Neural cell (in vitro differentiated cells): ENCODE measurements around the gene PDE4A.

ENCODE experiments used
- EP300 ChIP-seq: fragments of 450-650 bp; conservative IDR thresholded peaks from 2 replicates; pipeline ENCODE4 v1.6.1; 2014; ENCODE audit warnings: antibody characterized with exemption, mild to moderate bottlenecking, moderate library complexity; ENCODE audit not compliant: poor library complexity, severe bottlenecking
- EZH2 ChIP-seq: fragments of 200-600, 300-800 bp; shearing (Covaris generic), sonication (generic); IDR thresholded peaks from 2 replicates; pipeline ENCODE4 v1.6.1; 2014; ENCODE audit warnings: antibody characterized with exemption, low read length, borderline replicate concordance, mild to moderate bottlenecking; ENCODE audit not compliant: insufficient read depth, poor library complexity, severe bottlenecking
- POLR2AphosphoS5 ChIP-seq: IDR thresholded peaks from 2 replicates; pipeline ENCODE4 v1.6.1; 2012
- TAF1 ChIP-seq: IDR thresholded peaks from 2 replicates; pipeline ENCODE4 v1.6.1; 2012; ENCODE audit warnings: low read depth
- TF ChIP-seq, protein P1 (sequence below): IDR thresholded peaks from 2 replicates; pipeline ENCODE4 v1.6.1; 2012; ENCODE audit warnings: borderline replicate concordance
- TF ChIP-seq, protein P2 (sequence below): fragments of 450-650 bp; IDR thresholded peaks from 2 replicates; pipeline ENCODE4 v1.5.1; 2014; ENCODE audit warnings: antibody characterized with exemption, mild to moderate bottlenecking, moderate library complexity; ENCODE audit not compliant: poor library complexity, severe bottlenecking

DNA sequence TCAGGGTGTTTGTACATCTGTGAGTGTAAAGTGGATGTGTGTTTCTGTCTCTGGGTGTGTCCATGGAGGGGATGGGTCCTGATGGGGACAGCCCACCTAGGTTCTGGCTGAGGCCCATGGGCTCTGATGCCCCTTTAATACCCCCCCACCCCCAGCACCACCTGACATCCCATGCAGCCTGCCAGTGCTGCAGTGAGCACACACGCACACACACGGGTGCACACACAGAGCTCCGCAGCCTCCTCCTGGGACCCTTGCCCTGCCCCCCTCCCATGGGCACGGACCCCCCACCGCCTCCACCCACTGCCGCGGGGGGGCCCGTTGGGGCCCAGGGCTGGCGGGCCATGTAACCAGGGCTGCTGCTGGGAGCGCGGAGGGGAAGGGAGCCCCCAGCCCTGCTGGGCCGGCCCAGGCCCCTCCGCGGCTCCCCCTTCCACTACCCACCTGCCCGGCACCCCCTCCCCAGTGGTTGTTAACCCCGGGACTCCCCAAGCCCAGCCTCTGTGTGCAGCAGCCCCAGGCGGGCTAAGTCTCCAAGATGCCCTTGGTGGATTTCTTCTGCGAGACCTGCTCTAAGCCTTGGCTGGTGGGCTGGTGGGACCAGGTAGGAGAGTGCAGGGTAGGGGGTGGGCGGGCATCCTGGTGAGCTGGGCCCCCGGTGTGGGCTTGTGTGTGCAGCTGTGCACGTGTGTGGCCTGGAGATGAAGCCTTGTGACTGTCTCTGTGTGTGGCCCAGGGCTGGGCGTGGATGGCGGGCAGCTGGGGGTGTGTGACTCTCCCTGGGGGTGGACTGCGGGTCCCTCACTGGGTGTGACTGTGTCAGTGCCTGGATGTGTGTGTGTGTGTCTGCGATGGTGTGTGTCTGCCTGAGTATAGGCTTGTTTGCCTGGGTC lies 32.6 kb downstream of the PDE4A start:
- TF ChIP-seq, protein P1, sequence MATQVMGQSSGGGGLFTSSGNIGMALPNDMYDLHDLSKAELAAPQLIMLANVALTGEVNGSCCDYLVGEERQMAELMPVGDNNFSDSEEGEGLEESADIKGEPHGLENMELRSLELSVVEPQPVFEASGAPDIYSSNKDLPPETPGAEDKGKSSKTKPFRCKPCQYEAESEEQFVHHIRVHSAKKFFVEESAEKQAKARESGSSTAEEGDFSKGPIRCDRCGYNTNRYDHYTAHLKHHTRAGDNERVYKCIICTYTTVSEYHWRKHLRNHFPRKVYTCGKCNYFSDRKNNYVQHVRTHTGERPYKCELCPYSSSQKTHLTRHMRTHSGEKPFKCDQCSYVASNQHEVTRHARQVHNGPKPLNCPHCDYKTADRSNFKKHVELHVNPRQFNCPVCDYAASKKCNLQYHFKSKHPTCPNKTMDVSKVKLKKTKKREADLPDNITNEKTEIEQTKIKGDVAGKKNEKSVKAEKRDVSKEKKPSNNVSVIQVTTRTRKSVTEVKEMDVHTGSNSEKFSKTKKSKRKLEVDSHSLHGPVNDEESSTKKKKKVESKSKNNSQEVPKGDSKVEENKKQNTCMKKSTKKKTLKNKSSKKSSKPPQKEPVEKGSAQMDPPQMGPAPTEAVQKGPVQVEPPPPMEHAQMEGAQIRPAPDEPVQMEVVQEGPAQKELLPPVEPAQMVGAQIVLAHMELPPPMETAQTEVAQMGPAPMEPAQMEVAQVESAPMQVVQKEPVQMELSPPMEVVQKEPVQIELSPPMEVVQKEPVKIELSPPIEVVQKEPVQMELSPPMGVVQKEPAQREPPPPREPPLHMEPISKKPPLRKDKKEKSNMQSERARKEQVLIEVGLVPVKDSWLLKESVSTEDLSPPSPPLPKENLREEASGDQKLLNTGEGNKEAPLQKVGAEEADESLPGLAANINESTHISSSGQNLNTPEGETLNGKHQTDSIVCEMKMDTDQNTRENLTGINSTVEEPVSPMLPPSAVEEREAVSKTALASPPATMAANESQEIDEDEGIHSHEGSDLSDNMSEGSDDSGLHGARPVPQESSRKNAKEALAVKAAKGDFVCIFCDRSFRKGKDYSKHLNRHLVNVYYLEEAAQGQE, result no peak
- TF ChIP-seq EZH2, result no peak
- TF ChIP-seq TAF1, result peak; percentile 47
- TF ChIP-seq POLR2AphosphoS5, result peak; percentile 63
- TF ChIP-seq, protein P2, sequence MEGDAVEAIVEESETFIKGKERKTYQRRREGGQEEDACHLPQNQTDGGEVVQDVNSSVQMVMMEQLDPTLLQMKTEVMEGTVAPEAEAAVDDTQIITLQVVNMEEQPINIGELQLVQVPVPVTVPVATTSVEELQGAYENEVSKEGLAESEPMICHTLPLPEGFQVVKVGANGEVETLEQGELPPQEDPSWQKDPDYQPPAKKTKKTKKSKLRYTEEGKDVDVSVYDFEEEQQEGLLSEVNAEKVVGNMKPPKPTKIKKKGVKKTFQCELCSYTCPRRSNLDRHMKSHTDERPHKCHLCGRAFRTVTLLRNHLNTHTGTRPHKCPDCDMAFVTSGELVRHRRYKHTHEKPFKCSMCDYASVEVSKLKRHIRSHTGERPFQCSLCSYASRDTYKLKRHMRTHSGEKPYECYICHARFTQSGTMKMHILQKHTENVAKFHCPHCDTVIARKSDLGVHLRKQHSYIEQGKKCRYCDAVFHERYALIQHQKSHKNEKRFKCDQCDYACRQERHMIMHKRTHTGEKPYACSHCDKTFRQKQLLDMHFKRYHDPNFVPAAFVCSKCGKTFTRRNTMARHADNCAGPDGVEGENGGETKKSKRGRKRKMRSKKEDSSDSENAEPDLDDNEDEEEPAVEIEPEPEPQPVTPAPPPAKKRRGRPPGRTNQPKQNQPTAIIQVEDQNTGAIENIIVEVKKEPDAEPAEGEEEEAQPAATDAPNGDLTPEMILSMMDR, result no peak
- TF ChIP-seq EP300, result peak; percentile 12
